DMS 273 treated with DMSO at 0.1 percent for 48 hours (cell line): ENCODE measurements around the gene ARMS2.
A peak's percentile ranks its signal among the peaks of the same experiment; 100 is the strongest.

Source experiments
- DNase-seq: peaks from one replicate; lab custom pipeline; 2025; lab: John Stamatoyannopoulos, UW

Gene ARMS2

GRCh38 chr10:122454603-122455080 is at the start of gene ARMS2:
ARMS2 (plus strand) TSS chr10:122454653; CDS start chr10:122454728, 75 bp downstream.
- DNase-seq, result no peak

DNA sequence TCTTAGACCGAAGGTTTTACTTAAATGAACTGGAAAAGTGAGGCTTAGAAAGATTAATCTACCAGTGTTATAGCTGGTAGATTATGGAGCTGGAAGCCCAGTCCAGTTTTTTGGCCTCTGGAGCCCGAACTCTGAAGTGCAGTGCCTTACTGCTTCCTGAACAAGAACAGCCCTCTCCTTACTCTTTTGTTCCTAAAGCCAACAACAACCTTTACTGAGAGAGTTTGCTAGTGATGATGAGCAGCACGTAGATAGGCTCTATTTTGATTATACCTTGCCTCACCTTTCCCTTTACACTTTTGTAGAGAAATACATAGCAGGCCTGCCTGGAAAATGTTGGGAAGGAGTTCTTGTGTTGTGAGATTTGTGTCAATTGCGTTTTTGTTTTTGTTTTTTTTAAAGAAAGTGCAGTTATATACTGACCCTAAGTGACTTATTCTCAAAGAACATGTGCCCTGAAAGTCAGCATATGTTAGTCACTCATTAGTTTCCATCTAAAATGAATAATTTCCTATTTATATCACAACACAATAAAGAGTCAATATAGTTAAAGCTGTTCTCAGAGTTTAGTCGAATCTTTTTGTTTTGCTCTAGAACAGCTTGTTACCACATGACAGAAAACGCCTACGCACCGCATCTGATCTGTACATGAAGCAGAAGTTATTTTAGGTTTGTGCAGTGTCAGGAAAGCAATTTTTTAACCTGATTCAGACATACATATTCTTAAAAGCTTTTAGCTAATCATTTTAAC is 46.9 kb upstream of the ARMS2 start:
- no peak for DNase-seq

DNA sequence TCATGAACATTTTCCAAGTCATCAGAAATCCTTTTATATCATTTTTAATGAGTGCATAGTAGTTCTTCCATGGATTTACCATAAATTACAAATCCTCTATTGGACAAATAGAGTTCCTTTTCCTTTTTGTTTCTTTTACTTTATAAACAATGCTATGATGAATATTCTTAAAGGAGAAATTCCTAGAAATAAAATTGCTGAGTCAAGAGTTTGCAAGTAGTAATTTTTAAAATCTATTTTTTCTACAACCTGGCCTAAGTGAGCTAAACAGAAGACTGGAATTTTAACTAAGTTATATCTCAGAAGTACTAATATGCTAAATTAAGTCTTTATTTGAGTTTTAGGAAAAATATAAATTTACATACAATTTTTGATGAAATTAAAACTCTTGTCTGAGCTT is 41.1 kb upstream of the ARMS2 start:
- no peak for DNase-seq

DNA sequence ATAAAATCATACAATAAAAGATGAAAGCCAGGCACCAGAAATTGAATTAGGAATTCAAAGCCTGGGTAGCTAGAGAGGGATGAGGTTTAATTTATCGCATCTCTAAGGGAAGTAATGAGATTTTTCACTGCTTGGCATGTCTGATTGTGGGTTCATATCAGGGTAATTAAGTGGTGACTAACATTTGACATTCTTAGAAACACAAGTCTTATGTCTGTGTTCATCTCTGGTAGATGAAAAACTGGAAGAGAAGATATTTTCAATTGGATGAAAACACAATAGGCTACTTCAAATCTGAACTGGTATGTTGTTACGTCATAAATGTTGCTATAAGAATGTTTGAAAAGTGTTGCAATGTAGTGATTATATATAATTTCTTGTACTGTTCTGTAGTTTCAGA is 36.8 kb upstream of the ARMS2 start:
- DNase-seq, result no peak

DNA sequence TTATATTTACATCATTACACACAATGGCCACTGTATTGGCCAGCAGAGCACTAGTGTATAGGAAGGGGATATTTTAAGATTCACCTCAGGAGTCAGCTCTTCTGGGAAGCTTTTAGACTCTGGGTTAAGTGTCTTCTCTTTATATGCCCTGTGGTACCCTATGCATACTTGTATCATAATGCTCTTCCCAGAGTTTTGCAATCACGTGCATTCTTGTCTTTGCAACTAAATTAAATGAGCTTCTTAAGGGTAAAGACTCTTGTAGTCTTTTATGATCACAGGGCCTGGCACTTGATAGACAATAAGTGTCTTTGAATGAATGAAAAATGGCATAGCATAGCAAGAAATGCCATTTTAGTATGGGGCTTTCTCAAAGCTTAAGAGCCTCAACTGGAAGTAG is 35.4 kb upstream of the ARMS2 start:
- no peak for DNase-seq

DNA sequence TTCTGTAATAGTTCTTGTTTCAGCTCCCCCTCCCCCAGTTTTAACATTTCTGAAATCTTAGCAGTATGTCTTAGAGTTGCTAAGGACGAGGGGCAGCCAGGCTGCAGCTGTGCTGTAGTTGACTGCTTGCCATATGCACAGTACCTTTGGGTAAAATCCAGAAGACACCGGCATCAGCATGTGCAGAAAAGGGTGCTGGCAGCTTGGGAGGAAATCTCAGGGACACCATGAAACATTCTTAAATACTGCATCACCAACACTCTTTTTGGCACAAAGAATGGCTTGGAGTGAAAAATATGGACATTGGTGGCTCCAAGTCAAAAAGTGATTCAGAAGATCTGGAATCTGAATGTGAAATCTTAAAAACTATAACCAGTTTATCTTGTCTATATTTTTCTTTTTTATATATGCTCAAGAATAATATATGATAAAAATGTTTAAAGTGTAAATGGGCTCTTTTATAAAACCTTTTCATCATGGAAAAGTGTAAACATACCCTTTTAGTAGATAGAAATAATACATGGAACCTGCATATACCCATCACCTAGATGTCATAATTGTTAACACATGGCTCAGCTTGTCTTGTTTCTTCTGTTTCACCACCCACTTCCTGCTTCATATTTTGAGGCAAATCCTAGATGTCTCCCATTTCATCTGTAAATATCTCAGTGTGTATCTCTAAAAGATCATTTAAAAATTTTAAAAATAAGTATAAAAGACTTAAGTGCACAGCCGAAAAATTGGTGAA is 34.4 kb upstream of the ARMS2 start:
- no peak for DNase-seq

GRCh38 chr10:122420624-122421007 is 33.8 kb upstream of the ARMS2 start:
- DNase-seq, result no peak

- no peak for DNase-seq
Observed at GRCh38 chr10:122421054-122421625, 33.3 kb upstream of the ARMS2 start.

- no peak for DNase-seq
Observed at GRCh38 chr10:122421742-122422141, 32.7 kb upstream of the ARMS2 start.

DNA sequence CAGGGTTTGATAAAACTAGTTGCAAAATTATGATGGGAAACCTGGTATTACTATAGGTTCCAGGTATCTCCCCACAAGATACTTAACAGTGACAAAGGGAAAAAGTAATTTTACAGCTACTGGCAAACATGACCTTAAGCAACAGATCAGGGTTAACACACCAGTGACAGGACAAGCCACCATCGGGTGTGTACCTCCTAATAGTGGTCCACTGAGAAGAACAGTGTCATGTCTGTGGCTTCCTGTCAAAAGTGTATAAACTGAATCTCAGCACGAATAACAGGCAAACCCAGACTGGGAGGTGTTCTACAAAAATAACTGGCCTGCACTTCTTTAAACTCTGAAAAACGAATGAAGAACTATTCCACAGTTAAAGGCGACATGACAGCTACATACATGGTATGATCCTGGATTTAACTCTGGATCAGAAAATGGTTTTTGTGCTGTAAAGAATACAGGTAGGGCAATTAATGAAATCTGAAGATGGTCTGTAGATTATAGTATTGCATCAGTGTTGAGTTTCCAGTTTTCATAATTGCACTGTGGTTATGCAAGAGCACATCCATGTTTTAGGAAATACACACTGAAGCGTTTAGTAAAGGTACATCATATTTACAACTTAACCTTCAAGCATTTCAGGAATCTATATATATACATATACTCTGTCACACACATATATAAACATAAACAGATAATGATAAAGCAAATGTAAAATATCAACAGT is 32.0 kb upstream of the ARMS2 start:
- no peak for DNase-seq

DNA sequence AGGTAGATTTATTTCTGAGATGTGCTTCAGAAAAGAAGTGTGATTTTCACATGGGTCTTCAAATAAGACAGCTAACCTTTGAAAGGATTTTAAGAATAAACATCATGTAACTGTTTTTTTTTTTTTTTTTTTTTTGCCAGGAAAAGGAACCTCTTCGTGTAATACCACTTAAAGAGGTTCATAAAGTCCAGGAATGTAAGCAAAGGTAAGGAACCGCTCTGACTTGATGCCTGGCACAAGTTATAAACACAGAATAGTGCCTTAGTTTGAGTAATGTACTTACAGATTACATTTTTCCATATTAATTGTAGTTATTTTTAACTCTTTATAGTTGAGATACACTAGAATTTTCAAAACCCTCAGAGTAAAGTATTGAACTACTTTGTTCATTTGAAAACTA is 30.4 kb upstream of the ARMS2 start:
- no peak for DNase-seq

DNA sequence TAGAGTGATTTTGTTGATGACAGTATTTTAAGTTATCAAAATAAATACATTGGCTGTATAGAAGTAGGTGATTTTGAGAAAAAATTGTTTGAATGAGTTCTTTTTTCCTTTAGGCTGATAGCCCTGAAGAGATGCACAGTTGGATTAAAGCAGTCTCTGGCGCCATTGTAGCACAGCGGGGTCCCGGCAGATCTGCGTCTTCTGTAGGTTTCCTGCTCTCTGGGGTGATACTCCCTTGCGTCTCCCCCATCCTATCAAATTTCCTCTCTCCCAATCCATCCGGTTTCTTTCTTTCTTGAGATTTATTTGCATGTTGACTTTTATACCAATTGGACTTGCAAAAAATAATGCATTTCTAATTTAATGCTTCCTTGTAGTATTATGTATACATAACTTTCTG is 27.6 kb upstream of the ARMS2 start:
- no peak for DNase-seq

DNA sequence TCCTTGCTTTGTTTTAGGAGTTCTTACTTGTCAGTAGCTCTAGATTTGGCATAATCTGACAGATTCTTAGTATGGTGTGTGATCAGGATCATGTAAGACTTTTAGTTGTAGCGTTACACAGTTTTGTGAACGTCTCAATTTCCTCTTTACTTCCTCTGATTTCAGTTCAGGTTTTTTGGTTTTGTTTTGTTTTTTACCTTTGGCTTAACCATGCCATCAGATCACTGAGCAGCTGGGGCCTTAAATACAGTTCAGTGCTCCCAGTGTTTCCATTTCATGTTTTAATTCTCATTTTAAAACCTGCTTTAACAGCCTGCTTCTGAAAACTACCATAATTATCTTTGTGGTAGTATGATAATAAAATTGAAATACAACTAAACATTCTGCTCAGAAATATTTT is 27.2 kb upstream of the ARMS2 start:
- no peak for DNase-seq

- DNase-seq, result peak; percentile 11
Observed at GRCh38 chr10:122435212-122435827, 19.1 kb upstream of the ARMS2 start.

DNA sequence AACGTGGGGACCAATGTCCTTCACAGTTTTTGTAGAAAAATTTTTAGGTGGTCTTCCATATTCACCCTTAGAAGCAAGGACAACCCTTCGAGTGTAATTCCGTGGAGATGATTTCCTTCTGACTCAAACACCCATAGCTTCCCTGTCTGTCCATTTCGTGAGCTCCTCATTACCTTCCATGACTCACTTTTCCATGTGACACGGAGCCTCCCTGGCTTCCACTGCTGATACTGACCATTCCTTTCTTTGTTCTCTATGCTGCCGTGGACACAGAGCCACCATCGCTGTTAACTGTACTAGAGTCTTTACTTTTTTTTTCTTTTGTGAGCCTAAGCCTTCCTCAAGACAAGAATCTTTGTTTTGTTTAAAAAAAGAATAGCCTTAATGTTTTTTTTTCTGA is 12.5 kb upstream of the ARMS2 start:
- no peak for DNase-seq

GRCh38 chr10:122445469-122445868 is 9.0 kb upstream of the ARMS2 start:
- no peak for DNase-seq

DNA sequence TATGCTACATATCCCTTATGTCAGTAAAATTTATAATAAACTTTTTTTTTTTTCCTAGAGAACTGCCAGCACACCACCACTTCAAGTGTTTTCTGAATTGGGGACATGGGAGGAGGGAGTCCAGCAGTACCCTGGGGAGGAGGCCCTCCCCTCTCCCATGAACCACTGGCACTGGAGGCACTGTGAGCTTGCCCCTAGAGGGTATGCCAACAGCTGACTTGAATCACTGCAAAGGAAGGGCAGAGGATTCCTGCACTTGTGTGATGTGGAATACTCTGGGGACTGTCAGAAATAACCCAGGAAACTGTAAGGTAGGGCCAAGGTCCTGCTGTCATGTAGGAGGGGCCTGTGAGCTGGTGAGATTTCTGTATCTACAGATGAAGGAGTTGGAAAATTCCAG is 8.5 kb upstream of the ARMS2 start:
- no peak for DNase-seq

GRCh38 chr10:122446668-122447423 is 7.6 kb upstream of the ARMS2 start:
- DNase-seq, result no peak

- DNase-seq, result no peak
Observed at GRCh38 chr10:122448600-122448999, 5.9 kb upstream of the ARMS2 start.

DNA sequence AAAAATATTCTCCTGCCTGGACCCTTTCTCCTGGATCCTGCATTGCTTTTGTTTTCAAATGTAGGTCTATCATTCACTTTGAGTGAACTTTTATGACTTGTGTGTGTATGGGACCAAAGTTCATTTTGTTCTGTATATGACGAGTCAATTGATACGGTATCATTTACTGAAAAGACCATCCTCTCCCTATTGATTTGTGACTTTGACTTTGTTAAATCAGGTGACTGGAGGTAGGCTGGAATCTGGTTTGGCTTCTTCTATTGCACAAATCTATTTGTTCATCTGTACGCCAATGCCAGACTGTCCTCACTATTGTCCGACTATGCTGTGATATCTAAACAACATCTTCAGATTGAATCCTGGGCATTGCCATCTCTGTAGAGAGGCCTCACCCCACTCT is 5.3 kb upstream of the ARMS2 start:
- no peak for DNase-seq

DNA sequence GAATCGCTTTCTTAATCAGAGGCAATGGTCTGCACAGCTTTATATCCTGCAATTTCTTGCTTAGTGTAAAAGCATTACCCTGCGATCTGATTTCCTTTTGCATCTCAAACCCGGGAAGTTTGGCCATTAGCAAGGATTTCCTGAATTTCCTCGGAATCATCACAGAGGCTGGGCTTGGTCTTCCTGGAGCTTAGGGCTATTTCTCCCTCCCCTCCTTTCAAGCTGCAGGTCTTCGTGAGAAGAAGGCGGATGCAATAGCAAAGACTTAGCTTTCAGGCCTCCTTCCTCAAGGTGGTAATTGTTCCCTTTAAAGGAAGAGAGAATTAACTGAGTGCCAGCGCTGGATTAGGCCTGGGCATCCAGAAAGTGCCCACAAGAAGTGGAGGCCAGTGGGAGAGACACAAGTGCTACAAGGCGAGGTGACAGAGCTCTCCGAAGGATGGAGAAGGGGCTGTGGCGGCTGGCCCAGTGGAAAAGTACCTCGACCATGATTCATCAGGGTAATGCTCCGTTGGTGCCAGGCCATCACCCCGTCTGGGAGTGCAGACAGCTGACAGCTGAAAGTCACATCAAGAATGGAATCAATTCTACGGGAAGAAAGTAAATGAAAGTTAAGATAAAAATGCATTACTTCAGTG is 4.0 kb upstream of the ARMS2 start:
- DNase-seq, result no peak
